Measurements from ENCODE around the gene ANO3. TPM values are rescaled to one million over a fixed set of nuclear protein-coding genes. Genes with fewer than 3 reads are reported as not detected.

Gene ANO3
- polyA plus RNA-seq, 3 donors, result not detected

DNA sequence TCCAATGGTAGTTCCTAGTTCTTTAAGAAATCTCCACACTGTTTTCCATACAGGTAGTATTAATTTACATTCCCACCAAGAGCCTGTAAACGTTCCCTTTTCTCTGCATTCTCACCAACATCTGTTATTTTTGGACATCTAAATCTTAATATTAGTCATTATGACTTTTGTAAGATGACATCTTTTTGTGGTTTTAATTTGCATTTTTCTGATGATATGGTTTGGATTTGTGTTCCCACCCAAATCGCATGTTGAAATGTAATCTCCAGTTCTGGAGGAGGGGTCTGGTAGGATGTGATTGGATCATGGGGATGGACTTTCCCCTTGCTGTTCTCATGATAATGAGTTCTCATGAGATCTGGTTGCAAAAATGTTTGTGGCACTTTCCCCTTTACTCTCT lies 151.2 kb downstream of the ANO3 start:
- peaks cover 0 to 13% (median 4%) of the 10 kb centered on the region in 7 donors for H3K9me3 Mint-ChIP-seq
- H4K20me1 ChIP-seq (ENCODE audit: insufficient read depth, low read length), result no peaks in the 10 kb centered on the region
- H3K4me3 ChIP-seq (replicated peaks in 1 of 3; ENCODE audit: low read depth in 2 of 3, low read length in 3 of 3), result no peak overlapping the region
- WGBS (ENCODE audit: insufficient coverage), result no CpG with 5 or more reads among the region's 2 CpGs
- no peak overlapping the region for H2AFZ ChIP-seq (ENCODE audit: insufficient read depth, low read depth, low read length, poor library complexity, severe bottlenecking)
- no peak overlapping the region for H3K27ac ChIP-seq (ENCODE audit: low read depth in 1 of 2, low read length in 2 of 2)
- no peaks in the 10 kb centered on the region for H3K79me2 ChIP-seq (ENCODE audit: insufficient read depth, low read length)
- intact Hi-C loops (cut with micrococcal nuclease), result no loop called here
- H3K27me3 ChIP-seq (ENCODE audit: control insufficient read depth in 2 of 2, insufficient read depth in 2 of 2, low read length in 2 of 2), result no peaks in the 10 kb centered on the region
- no peak overlapping the region for H3K4me2 ChIP-seq (replicated peaks; ENCODE audit: extremely low read depth, low read length, poor library complexity, severe bottlenecking)
- H3K36me3 ChIP-seq (replicated peaks in 1 of 2; ENCODE audit: control insufficient read depth in 1 of 2, insufficient read depth in 2 of 2, low read length in 2 of 2), result no peaks in the 10 kb centered on the region
- DNase-seq, result no peak
- H3K27me3 Mint-ChIP-seq (ENCODE audit: low read depth in 3 of 3), result no peaks in the 10 kb centered on the region
- H3K4me3 Mint-ChIP-seq, result no peak overlapping the region
- no peak overlapping the region for H3K27ac Mint-ChIP-seq
- TF ChIP-seq, protein P1, sequence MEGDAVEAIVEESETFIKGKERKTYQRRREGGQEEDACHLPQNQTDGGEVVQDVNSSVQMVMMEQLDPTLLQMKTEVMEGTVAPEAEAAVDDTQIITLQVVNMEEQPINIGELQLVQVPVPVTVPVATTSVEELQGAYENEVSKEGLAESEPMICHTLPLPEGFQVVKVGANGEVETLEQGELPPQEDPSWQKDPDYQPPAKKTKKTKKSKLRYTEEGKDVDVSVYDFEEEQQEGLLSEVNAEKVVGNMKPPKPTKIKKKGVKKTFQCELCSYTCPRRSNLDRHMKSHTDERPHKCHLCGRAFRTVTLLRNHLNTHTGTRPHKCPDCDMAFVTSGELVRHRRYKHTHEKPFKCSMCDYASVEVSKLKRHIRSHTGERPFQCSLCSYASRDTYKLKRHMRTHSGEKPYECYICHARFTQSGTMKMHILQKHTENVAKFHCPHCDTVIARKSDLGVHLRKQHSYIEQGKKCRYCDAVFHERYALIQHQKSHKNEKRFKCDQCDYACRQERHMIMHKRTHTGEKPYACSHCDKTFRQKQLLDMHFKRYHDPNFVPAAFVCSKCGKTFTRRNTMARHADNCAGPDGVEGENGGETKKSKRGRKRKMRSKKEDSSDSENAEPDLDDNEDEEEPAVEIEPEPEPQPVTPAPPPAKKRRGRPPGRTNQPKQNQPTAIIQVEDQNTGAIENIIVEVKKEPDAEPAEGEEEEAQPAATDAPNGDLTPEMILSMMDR (IDR thresholded peaks at IDR 0.05), result no peak
- peaks cover 13 to 14% of the 10 kb centered on the region in 2 donors for H3K9me3 ChIP-seq (replicated peaks in 1 of 2; ENCODE audit: control insufficient read depth in 1 of 2, insufficient read depth in 1 of 2, low read length in 2 of 2)
- no peaks in the 10 kb centered on the region for H3K4me1 Mint-ChIP-seq
- H3K4me1 ChIP-seq (ENCODE audit: control insufficient read depth in 1 of 2, insufficient read depth in 2 of 2, low read length in 2 of 2), result no peaks in the 10 kb centered on the region
- H3K36me3 Mint-ChIP-seq, result no peaks in the 10 kb centered on the region
- H3K9ac ChIP-seq (ENCODE audit: insufficient read depth, low read length, poor library complexity, severe bottlenecking), result no peak overlapping the region

DNA sequence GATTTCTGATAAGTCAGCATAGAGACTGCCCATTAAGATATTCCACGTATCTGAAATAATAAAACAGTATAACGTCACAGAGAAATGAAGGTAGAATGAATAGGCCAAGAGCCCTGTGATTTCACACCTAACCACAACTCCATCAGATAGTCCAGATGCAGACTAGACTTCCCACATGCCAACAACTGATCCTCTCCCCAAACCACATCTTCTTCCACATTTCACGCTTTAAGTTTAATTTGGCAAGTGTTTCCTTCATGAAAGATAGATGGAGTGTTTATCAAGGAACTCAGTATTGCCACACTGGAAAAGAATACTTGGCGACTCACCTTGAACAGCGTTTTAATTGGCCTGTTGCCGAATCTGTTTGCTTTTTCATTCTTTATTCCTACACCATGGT lies 158.6 kb downstream of the ANO3 start:
- H4K20me1 ChIP-seq (ENCODE audit: insufficient read depth, low read length), result no peaks in the 10 kb centered on the region
- no peaks in the 10 kb centered on the region for H3K36me3 ChIP-seq (replicated peaks in 1 of 2; ENCODE audit: control insufficient read depth in 1 of 2, insufficient read depth in 2 of 2, low read length in 2 of 2)
- no peak overlapping the region for H3K4me2 ChIP-seq (replicated peaks; ENCODE audit: extremely low read depth, low read length, poor library complexity, severe bottlenecking)
- Mint-ChIP-seq H3K9me3 (peaks cover 0 to 13% (median 4%) of the 10 kb centered on the region in 7 donors), H3K27ac (no peak overlapping the region), H3K4me1 (no peaks in the 10 kb centered on the region), H3K36me3 (no peaks in the 10 kb centered on the region), H3K27me3 (ENCODE audit: low read depth in 3 of 3) (no peaks in the 10 kb centered on the region), H3K4me3 (no peak overlapping the region)
- H2AFZ ChIP-seq (ENCODE audit: insufficient read depth, low read depth, low read length, poor library complexity, severe bottlenecking), result no peak overlapping the region
- intact Hi-C loops (cut with micrococcal nuclease), result no loop called here
- TF ChIP-seq, protein P1 (IDR thresholded peaks at IDR 0.05), result no peak
- no peak overlapping the region for H3K4me3 ChIP-seq (replicated peaks in 1 of 3; ENCODE audit: low read depth in 2 of 3, low read length in 3 of 3)
- H3K27me3 ChIP-seq (ENCODE audit: control insufficient read depth in 2 of 2, insufficient read depth in 2 of 2, low read length in 2 of 2), result no peaks in the 10 kb centered on the region
- DNase-seq, result no peak
- H3K79me2 ChIP-seq (ENCODE audit: insufficient read depth, low read length), result no peaks in the 10 kb centered on the region
- H3K27ac ChIP-seq (ENCODE audit: low read depth in 1 of 2, low read length in 2 of 2), result no peak overlapping the region
- H3K4me1 ChIP-seq (ENCODE audit: control insufficient read depth in 1 of 2, insufficient read depth in 2 of 2, low read length in 2 of 2), result no peaks in the 10 kb centered on the region
- no peak overlapping the region for H3K9ac ChIP-seq (ENCODE audit: insufficient read depth, low read length, poor library complexity, severe bottlenecking)
- no CpG with 5 or more reads among the region's 6 CpGs for WGBS (ENCODE audit: insufficient coverage)
- H3K9me3 ChIP-seq (replicated peaks in 1 of 2; ENCODE audit: control insufficient read depth in 1 of 2, insufficient read depth in 1 of 2, low read length in 2 of 2), result peaks cover 8 to 12% of the 10 kb centered on the region in 2 donors
